H1 (cell line): ENCODE results near the gene GPA33. TPM values are rescaled to one million over a fixed set of nuclear protein-coding genes. Genes with fewer than 3 reads are reported as not detected.

Experiments used
- CTCF ChIA-PET: fragments of 300-600 bp; sonication (Branson Sonifier 250); formaldehyde crosslinking; loops from one replicate; lab custom pipeline; 2021; ENCODE audit not compliant: partially characterized antibody; lab: Charles Lee
- POLR2A ChIA-PET: fragments of 300-600 bp; sonication (Branson Sonifier 250); formaldehyde crosslinking; loops from one replicate; lab custom pipeline; 2021; ENCODE audit warnings: inconsistent platforms; ENCODE audit not compliant: partially characterized antibody; lab: Charles Lee
- DNase-seq, 2 experiments: peaks; one replicate each; pipeline versions ENCODE4 v3.0.0 to v3.0.0-alpha.2; 2010 to 2022; ENCODE audit warnings: low spot score in 2 of 2, low read depth in 1 of 2, mixed read lengths in 1 of 2
- FAIRE-seq: peaks from 2 replicates; lab custom pipeline; 2011; peaks lifted over from hg19 to GRCh38; lab: Jason Lieb, UNC
- H2AFZ ChIP-seq: 2 replicates; pipeline ENCODE4 v1.8.1; 2012; ENCODE audit warnings: low read length, inconsistent platforms
- H2AK5ac ChIP-seq: 2 replicates; pipeline ENCODE4 v1.6.1; 2013; ENCODE audit warnings: low read depth, low read length
- H2BK120ac ChIP-seq: replicated peaks from 2 replicates; pipeline ENCODE3; 2013; ENCODE audit warnings: low read depth, low read length, inconsistent platforms
- H2BK12ac ChIP-seq: 2 replicates; pipeline ENCODE4 v1.6.1; 2013; ENCODE audit warnings: low read depth, low read length
- H2BK15ac ChIP-seq: 2 replicates; pipeline ENCODE4 v1.6.1; 2013; ENCODE audit warnings: low read length
- H2BK20ac ChIP-seq: 2 replicates; pipeline ENCODE4 v1.6.1; 2013; ENCODE audit warnings: low read length
- H2BK5ac ChIP-seq: 2 replicates; pipeline ENCODE4 v1.6.1; 2013; ENCODE audit warnings: low read depth, low read length
- H3K14ac ChIP-seq: 2 replicates; pipeline ENCODE4 v1.6.1; 2013; ENCODE audit warnings: inconsistent platforms; ENCODE audit not compliant: insufficient read length
- H3K18ac ChIP-seq: 2 replicates; pipeline ENCODE4 v1.6.1; 2013; ENCODE audit warnings: low read length; ENCODE audit errors: extremely low read depth
- H3K23ac ChIP-seq: 2 replicates; pipeline ENCODE4 v1.6.1; 2013; ENCODE audit warnings: inconsistent platforms; ENCODE audit not compliant: insufficient read length
- H3K23me2 ChIP-seq: 2 replicates; pipeline ENCODE4 v1.6.1; 2013; ENCODE audit warnings: low read depth, low read length
- H3K27ac ChIP-seq: 2 replicates; pipeline ENCODE4 v1.6.1; 2011; ENCODE audit warnings: low read depth, low read length, inconsistent platforms
- H3K27me3 ChIP-seq, 4 experiments: replicated peaks in 1 of 4; 1 replicate in 1 of 4; 2 replicates in 3 of 4; pipeline versions ENCODE4 v1.6.1 to v1.8.1; 2011 to 2013; ENCODE audit warnings: low read length in 3 of 4, mild to moderate bottlenecking in 3 of 4, inconsistent platforms in 2 of 4, mixed read lengths in 2 of 4, moderate library complexity in 1 of 4; ENCODE audit not compliant: control insufficient read depth in 3 of 4, insufficient read depth in 3 of 4; ENCODE audit errors: extremely low read depth in 1 of 4
- H3K36me3 ChIP-seq, 4 experiments: 2 replicates each; pipeline versions ENCODE4 v1.6.1 to v1.8.1; 2011 to 2013; ENCODE audit warnings: mild to moderate bottlenecking in 4 of 4, low read length in 3 of 4, moderate library complexity in 2 of 4, control low read depth in 1 of 4, inconsistent platforms in 1 of 4; ENCODE audit not compliant: insufficient read depth in 4 of 4, control insufficient read depth in 2 of 4
- H3K4ac ChIP-seq: replicated peaks from 2 replicates; pipeline ENCODE3; 2013; ENCODE audit warnings: low read length, low read depth, mixed read lengths, inconsistent platforms; ENCODE audit not compliant: insufficient read length
- H3K4me1 ChIP-seq, 4 experiments: replicated peaks in 1 of 4; 1 replicate in 1 of 4; 2 replicates in 3 of 4; pipeline versions ENCODE4 v1.6.1 to v1.8.1; 2011 to 2013; ENCODE audit warnings: low read length in 3 of 4, inconsistent platforms in 2 of 4, mixed read lengths in 1 of 4; ENCODE audit not compliant: insufficient read depth in 4 of 4, control insufficient read depth in 3 of 4
- H3K4me2 ChIP-seq, 2 experiments: 2 replicates each; pipeline versions ENCODE4 v1.6.1 to v1.8.1; 2011 to 2013; ENCODE audit warnings: low read depth in 2 of 2, low read length in 2 of 2, control low read depth in 1 of 2, inconsistent platforms in 1 of 2, mild to moderate bottlenecking in 1 of 2; ENCODE audit not compliant: insufficient read depth in 1 of 2
- H3K4me3 ChIP-seq, 4 experiments: fragments of 200-600, 300-600 bp in 1 of 4; sonication (generic), shearing (Covaris generic), sonication (Bioruptor Twin) in 1 of 4; 2 replicates each; pipeline versions ENCODE4 v1.5.1 to v1.8.1; 2011 to 2016; ENCODE audit warnings: low read length in 4 of 4, low read depth in 3 of 4, control low read depth in 2 of 4, inconsistent platforms in 2 of 4, mild to moderate bottlenecking in 2 of 4, mixed read lengths in 1 of 4, moderate library complexity in 1 of 4; ENCODE audit not compliant: insufficient read depth in 2 of 4; ENCODE audit errors: extremely low read depth in 1 of 4
- H3K56ac ChIP-seq: replicated peaks from 2 replicates; pipeline ENCODE3; 2013; ENCODE audit warnings: low read depth, mild to moderate bottlenecking, mixed read lengths, low read length, inconsistent platforms; ENCODE audit not compliant: insufficient read length
- H3K79me1 ChIP-seq: 2 replicates; pipeline ENCODE4 v1.6.1; 2013; ENCODE audit warnings: low read depth, low read length, control low read depth
- H3K79me2 ChIP-seq, 2 experiments: 2 replicates each; pipeline versions ENCODE4 v1.6.1 to v1.8.1; 2012 to 2013; ENCODE audit warnings: low read length in 2 of 2, mild to moderate bottlenecking in 2 of 2, inconsistent platforms in 1 of 2; ENCODE audit not compliant: insufficient read depth in 2 of 2, control insufficient read depth in 1 of 2
- H3K9ac ChIP-seq, 4 experiments: replicated peaks in 1 of 4; 1 replicate in 1 of 4; 2 replicates in 3 of 4; pipeline versions ENCODE4 v1.6.1 to v1.8.1; 2011 to 2013; ENCODE audit warnings: low read depth in 3 of 4, low read length in 3 of 4, control low read depth in 2 of 4, mild to moderate bottlenecking in 2 of 4, moderate library complexity in 2 of 4, inconsistent platforms in 1 of 4; ENCODE audit errors: extremely low read depth in 1 of 4
- H3K9me3 ChIP-seq, 2 experiments: 2 replicates each; pipeline versions ENCODE4 v1.6.1 to v1.8.1; 2012 to 2013; ENCODE audit warnings: mild to moderate bottlenecking in 2 of 2, moderate library complexity in 2 of 2, control low read depth in 1 of 2, inconsistent platforms in 1 of 2, low read depth in 1 of 2, low read length in 1 of 2, mixed read lengths in 1 of 2; ENCODE audit not compliant: insufficient read depth in 2 of 2
- H4K20me1 ChIP-seq, 2 experiments: replicated peaks in 1 of 2; 2 replicates each; pipeline versions ENCODE3 to v1.8.1; 2011 to 2013; ENCODE audit warnings: inconsistent platforms in 2 of 2, low read length in 2 of 2, mild to moderate bottlenecking in 1 of 2; ENCODE audit not compliant: insufficient read depth in 2 of 2, control insufficient read depth in 1 of 2
- H4K5ac ChIP-seq: 2 replicates; pipeline ENCODE4 v1.6.1; 2013; ENCODE audit warnings: low read length, low read depth, mixed read lengths, inconsistent platforms; ENCODE audit not compliant: insufficient read length
- H4K8ac ChIP-seq: 2 replicates; pipeline ENCODE4 v1.8.0; 2013; ENCODE audit warnings: mild to moderate bottlenecking, moderate library complexity, low read length, inconsistent platforms; ENCODE audit not compliant: insufficient read depth; ENCODE audit errors: extremely low read depth
- H4K91ac ChIP-seq: replicated peaks from 2 replicates; pipeline ENCODE3; 2013; ENCODE audit warnings: low read length, mixed read lengths, inconsistent platforms; ENCODE audit not compliant: insufficient read length
- BCL11A ChIP-seq, 2 experiments: IDR thresholded peaks; one replicate each; pipeline ENCODE4 v1.6.1; 2011; ENCODE audit warnings: low read depth in 2 of 2, low read length in 2 of 2, mild to moderate bottlenecking in 2 of 2
- BRCA1 ChIP-seq: IDR thresholded peaks from 2 replicates; pipeline ENCODE4 v1.6.1; 2012; ENCODE audit warnings: low read depth, low read length, improper control_type of control experiment
- KDM1A ChIP-seq: fragments of 200-600, 300-600 bp; sonication (generic); IDR thresholded peaks from 2 replicates; pipeline ENCODE4 v1.7.1; 2016; ENCODE audit warnings: mild to moderate bottlenecking, low read length, borderline replicate concordance
- POU5F1 ChIP-seq: IDR thresholded peaks from 2 replicates; pipeline ENCODE4 v1.6.1; 2011; ENCODE audit warnings: low read depth, mild to moderate bottlenecking, low read length, moderate library complexity
- RXRA ChIP-seq: IDR thresholded peaks from 2 replicates; pipeline ENCODE4 v1.6.1; 2011; ENCODE audit warnings: low read depth, mild to moderate bottlenecking, low read length, moderate library complexity; ENCODE audit not compliant: insufficient read depth
- SP2 ChIP-seq: IDR thresholded peaks from 2 replicates; pipeline ENCODE4 v1.6.1; 2012; ENCODE audit warnings: mild to moderate bottlenecking, low read length, inconsistent platforms
- SRF ChIP-seq: IDR thresholded peaks from 2 replicates; pipeline ENCODE4 v1.6.1; 2011; ENCODE audit warnings: mild to moderate bottlenecking, low read depth, low read length, moderate library complexity
- TBP ChIP-seq: IDR thresholded peaks from 2 replicates; pipeline ENCODE4 v1.6.1; 2011; ENCODE audit warnings: low read depth, low read length, improper control_type of control experiment
- WGBS, 2 experiments: shearing (Covaris generic) in 1 of 2; methylation state at CpG; one replicate each; pipeline versions ENCODE4 v1.1.6 to v1.1.7; 2013 to 2015; ENCODE audit warnings: low lambda C conversion rate in 2 of 2, mixed read lengths in 2 of 2, inconsistent platforms in 1 of 2, low coverage in 1 of 2, missing lambda C conversion rate in 1 of 2; ENCODE audit not compliant: insufficient replicate concordance in 2 of 2, insufficient coverage in 1 of 2, insufficient read length in 1 of 2; ENCODE audit errors: extremely low coverage in 1 of 2, missing lambda C conversion rate in 1 of 2; 5-methylcytosine and 5-hydroxymethylcytosine counted together
- polyA plus RNA-seq, 7 experiments: library from polyadenylated mRNA; depleted of rRNA in 3 of 7; stranded (reverse) in 5 of 7; unstranded in 2 of 7; fragments of >200 nt in 5 of 7; fragments of 200-250 nt in 2 of 7; gene quantifications; 1 replicate in 5 of 7; 2 replicates in 1 of 7; 4 replicates in 1 of 7; pipeline versions ENCODE4 v1.2.1 to v1.2.3, GENCODE V29; 2011 to 2013; ENCODE audit warnings: missing spikeins in 2 of 7, mixed read lengths in 2 of 7
- total RNA-seq: library from RNA; stranded (reverse); fragmentation: NEBNext Ultra II Directional; extraction: Animal tissue kit (Norgen Biotek cat#: 25700); gene quantifications from 2 replicates; pipeline ENCODE4 v1.2.1, GENCODE V29; 2021
- TF ChIP-seq, protein P1 (sequence below), 3 experiments: IDR thresholded peaks; 1 replicate in 2 of 3; 2 replicates in 1 of 3; pipeline versions ENCODE4 v1.5.1 to v1.6.1; 2011; ENCODE audit warnings: low read length in 3 of 3, mild to moderate bottlenecking in 3 of 3, inconsistent platforms in 2 of 3, low read depth in 1 of 3, moderate library complexity in 1 of 3; ENCODE audit not compliant: insufficient read depth in 1 of 3; ENCODE audit errors: control extremely low read depth in 1 of 3

GPA33 gene
- total and polyA plus RNA-seq, 2 of the 8 experiments (the other 6 are each of a cell fraction or from before 2014, with no cell fraction given) = 0.19 to 0.67 TPM

DNA sequence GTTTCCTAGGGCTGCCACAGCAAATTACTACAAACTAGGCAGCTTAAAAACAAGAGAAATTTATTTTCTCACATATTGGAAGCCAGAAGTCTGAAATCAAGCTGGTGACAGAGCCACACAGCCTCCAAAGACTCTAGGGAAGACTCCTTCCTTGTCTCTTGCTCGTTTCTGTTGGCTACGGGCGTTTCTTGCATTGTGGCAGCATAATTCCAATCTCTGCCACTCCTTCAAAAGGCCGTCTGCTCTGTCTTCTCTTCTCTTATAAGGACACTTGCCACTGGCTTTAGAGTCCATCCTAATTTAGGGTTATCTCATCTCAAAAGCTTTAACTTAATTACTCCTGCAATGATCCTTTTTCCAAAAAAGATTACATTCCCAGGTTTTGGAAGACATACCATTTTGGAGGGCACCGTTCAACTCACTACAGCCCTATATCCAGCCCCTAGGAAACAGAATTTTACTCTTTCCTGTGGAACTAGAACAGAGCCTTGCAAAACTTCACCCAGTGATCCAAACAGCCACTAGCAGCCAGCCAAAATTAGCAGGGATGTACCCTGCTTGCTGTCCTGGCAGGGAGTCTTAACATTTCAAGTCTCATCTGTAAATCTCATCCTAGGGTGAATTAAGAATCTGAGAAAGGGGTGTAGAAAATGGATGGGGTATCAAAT lies 12.9 kb upstream of the GPA33 start:
- no peak overlapping the region for H2BK20ac ChIP-seq
- FAIRE-seq (peak; percentile 39), DNase-seq (no peak)
- no peak overlapping the region for H3K18ac ChIP-seq
- no peak overlapping the region for H2BK15ac ChIP-seq
- no peaks in the 10 kb centered on the region for H3K79me1 ChIP-seq
- H3K4me2 ChIP-seq = 0 out of 4 replicates have a peak overlapping the region, but pooled peaks of 1 of the 2 experiments have one; percentile 7
- H2BK5ac ChIP-seq = no peak overlapping the region
- no peak overlapping the region for H2AFZ ChIP-seq
- 80% methylated on average over 5 of the region's 5 CpGs; no CpG with 5 or more reads in 1 of the 2 experiments for WGBS, 2 experiments
- no peak overlapping the region for H4K5ac ChIP-seq
- H3K56ac ChIP-seq = no peak overlapping the region
- H3K79me2 ChIP-seq = no peaks in the 10 kb centered on the region
- no peak overlapping the region for H3K14ac ChIP-seq
- no peak overlapping the region for H3K27ac ChIP-seq
- no peak overlapping the region for H3K4ac ChIP-seq
- no peak overlapping the region for H4K91ac ChIP-seq
- H3K27me3 ChIP-seq = no peaks in the 10 kb centered on the region
- no peaks in the 10 kb centered on the region for H4K20me1 ChIP-seq
- H3K23me2 ChIP-seq = no peaks in the 10 kb centered on the region
- no peak overlapping the region for H3K23ac ChIP-seq
- CTCF ChIA-PET = interaction anchor here (0.8 to 1.8 kb wide), 5 partner anchors 13 to 186 kb away, joined by 3 to 6 read pairs (median 3); no protein-coding TSS in a partner anchor
- H2BK120ac ChIP-seq = no peak overlapping the region
- POLR2A ChIA-PET = no interaction called here
- peaks cover 0 to 3% of the 10 kb centered on the region in 2 experiments; a peak in 1 of 4 replicates for H3K9me3 ChIP-seq
- no peak overlapping the region for H3K4me3 ChIP-seq
- H2BK12ac ChIP-seq = peak overlapping the region; percentile 22; the same call in 1 of the 2 replicates
- H4K8ac ChIP-seq = no peak overlapping the region
- H3K36me3 ChIP-seq = no peaks in the 10 kb centered on the region
- H2AK5ac ChIP-seq = no peak overlapping the region
- no peak overlapping the region for H3K9ac ChIP-seq
- peaks cover 0 to 16% (median 5%) of the 10 kb centered on the region in 4 experiments; a peak in 4 of 7 replicates for H3K4me1 ChIP-seq
- TF ChIP-seq, protein P1, sequence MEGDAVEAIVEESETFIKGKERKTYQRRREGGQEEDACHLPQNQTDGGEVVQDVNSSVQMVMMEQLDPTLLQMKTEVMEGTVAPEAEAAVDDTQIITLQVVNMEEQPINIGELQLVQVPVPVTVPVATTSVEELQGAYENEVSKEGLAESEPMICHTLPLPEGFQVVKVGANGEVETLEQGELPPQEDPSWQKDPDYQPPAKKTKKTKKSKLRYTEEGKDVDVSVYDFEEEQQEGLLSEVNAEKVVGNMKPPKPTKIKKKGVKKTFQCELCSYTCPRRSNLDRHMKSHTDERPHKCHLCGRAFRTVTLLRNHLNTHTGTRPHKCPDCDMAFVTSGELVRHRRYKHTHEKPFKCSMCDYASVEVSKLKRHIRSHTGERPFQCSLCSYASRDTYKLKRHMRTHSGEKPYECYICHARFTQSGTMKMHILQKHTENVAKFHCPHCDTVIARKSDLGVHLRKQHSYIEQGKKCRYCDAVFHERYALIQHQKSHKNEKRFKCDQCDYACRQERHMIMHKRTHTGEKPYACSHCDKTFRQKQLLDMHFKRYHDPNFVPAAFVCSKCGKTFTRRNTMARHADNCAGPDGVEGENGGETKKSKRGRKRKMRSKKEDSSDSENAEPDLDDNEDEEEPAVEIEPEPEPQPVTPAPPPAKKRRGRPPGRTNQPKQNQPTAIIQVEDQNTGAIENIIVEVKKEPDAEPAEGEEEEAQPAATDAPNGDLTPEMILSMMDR (IDR thresholded peaks at IDR 0.05; ENCODE audit: control extremely low read depth in 1 of 3, insufficient read depth in 1 of 3, low read depth in 1 of 3, low read length in 3 of 3) = no peak
- TF ChIP-seq TBP (no peak), SP2 (no peak), SRF (no peak), POU5F1 (no peak), RXRA (no peak), BRCA1 (no peak), KDM1A (no peak), BCL11A (IDR thresholded peaks at IDR 0.05; ENCODE audit: low read depth in 2 of 2, low read length in 2 of 2) (no peak)
